Measurements from ENCODE around the gene HTRA3.

The HTRA3 gene

DNA sequence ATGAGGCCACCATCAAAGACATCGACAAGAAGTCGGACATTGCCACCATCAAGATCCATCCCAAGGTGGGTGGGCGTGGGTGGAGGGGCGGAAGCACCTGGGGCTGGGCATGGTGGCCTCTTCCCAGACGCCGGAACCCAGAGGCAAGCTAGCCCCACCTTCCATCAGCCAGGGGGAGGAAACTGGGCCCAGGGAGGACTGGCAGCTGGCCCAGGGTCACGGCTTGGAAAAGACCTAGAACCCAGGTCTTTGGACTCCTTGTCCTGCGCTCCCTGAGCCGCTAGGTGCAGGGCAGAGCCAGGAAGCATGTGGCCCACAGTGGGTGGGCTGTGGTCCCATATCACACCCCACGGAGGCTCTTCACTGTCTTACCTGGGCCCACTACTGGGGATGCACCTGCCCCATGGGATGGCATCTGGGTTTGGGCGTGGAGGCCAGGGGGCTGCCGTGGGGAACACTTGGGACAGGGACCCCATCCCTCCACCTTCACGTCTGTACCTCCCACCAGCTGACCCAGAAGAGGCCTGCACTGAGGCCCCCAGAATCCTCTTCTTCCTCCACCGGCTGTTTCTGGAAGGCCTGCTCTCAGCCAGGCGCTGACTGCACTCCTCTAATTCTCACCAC is 17.3 kb downstream of the HTRA3 start:
- DNase-seq (ENCODE audit: extremely low read depth, insufficient read length), result no peak
- Histone ChIP-seq H3K36me3 (ENCODE audit: control insufficient read depth, insufficient read depth, low read length) (no peaks in the 10 kb centered on the region), H3K4me3 (replicated peaks; ENCODE audit: low read depth, low read length) (no peak overlapping the region), H3K27me3 (replicated peaks; ENCODE audit: control insufficient read depth, insufficient read depth, low read length) (peaks cover 3% of the 10 kb centered on the region; the same call in 1 of the 2 replicates)
- TF ChIP-seq, protein P1, sequence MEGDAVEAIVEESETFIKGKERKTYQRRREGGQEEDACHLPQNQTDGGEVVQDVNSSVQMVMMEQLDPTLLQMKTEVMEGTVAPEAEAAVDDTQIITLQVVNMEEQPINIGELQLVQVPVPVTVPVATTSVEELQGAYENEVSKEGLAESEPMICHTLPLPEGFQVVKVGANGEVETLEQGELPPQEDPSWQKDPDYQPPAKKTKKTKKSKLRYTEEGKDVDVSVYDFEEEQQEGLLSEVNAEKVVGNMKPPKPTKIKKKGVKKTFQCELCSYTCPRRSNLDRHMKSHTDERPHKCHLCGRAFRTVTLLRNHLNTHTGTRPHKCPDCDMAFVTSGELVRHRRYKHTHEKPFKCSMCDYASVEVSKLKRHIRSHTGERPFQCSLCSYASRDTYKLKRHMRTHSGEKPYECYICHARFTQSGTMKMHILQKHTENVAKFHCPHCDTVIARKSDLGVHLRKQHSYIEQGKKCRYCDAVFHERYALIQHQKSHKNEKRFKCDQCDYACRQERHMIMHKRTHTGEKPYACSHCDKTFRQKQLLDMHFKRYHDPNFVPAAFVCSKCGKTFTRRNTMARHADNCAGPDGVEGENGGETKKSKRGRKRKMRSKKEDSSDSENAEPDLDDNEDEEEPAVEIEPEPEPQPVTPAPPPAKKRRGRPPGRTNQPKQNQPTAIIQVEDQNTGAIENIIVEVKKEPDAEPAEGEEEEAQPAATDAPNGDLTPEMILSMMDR (IDR thresholded peaks at IDR 0.05; ENCODE audit: insufficient read depth, low read length, poor library complexity, severe bottlenecking), result no peak

DNA sequence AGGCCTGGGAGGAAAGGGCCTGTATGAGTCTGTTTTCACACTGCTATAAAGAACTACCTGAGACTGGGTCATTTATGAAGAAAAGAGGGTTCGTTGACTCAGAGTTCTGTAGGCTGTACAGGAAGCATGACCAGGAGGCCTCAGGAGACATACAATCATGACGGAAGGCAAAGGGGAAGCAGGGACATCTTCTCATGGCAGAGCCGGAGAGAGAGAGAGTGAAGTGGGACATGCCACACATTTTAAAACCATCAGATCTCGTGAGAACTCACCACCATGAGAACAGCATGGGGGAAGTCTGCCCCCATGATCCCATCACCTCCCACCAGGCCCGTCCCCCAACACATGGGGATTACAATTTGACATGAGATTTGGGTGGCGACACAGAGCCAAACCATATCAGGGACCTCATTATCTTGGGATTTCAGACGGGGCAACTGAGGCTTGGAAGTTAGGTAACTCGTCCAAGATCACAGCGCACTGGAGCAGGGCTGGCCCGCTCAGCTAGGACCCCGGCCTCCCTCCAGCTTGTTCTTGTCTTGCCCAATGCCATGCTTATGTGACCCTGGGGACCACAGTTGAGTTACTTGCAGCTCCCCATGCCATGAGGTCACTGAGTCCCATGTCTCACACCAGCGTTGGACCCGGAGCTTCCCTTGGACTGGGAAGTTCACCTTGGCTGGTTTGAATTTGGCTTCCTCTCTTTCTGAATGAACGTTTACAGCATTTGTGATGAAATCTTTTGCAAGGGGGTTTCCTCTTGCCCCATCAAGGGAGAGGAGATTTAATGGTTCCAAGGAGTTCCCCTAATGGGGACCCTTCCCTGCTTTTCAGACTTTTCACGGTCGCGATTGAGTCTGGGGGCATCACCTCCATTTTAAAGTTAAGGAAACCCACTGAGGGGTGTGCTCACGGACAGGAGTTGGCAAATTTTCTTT is 18.1 kb downstream of the HTRA3 start:
- Histone ChIP-seq H3K27me3 (replicated peaks; ENCODE audit: control insufficient read depth, insufficient read depth, low read length) (peaks cover 3% of the 10 kb centered on the region; the same call in 1 of the 2 replicates), H3K36me3 (ENCODE audit: control insufficient read depth, insufficient read depth, low read length) (no peaks in the 10 kb centered on the region), H3K4me3 (replicated peaks; ENCODE audit: low read depth, low read length) (no peak overlapping the region)
- DNase-seq (ENCODE audit: extremely low read depth, insufficient read length), result no peak
- TF ChIP-seq, protein P1 (IDR thresholded peaks at IDR 0.05; ENCODE audit: insufficient read depth, low read length, poor library complexity, severe bottlenecking), result no peak

- DNase-seq (ENCODE audit: extremely low read depth, insufficient read length), result no peak
- TF ChIP-seq, protein P1 (IDR thresholded peaks at IDR 0.05; ENCODE audit: insufficient read depth, low read length, poor library complexity, severe bottlenecking), result no peak
- H3K4me3 ChIP-seq (replicated peaks; ENCODE audit: low read depth, low read length), result no peak overlapping the region
- H3K27me3 ChIP-seq (replicated peaks; ENCODE audit: control insufficient read depth, insufficient read depth, low read length), result peaks cover 3% of the 10 kb centered on the region; the same call in 1 of the 2 replicates
- H3K36me3 ChIP-seq (ENCODE audit: control insufficient read depth, insufficient read depth, low read length), result no peaks in the 10 kb centered on the region
Observed at GRCh38 chr4:8289151-8289750, 19.7 kb downstream of the HTRA3 start.

DNA sequence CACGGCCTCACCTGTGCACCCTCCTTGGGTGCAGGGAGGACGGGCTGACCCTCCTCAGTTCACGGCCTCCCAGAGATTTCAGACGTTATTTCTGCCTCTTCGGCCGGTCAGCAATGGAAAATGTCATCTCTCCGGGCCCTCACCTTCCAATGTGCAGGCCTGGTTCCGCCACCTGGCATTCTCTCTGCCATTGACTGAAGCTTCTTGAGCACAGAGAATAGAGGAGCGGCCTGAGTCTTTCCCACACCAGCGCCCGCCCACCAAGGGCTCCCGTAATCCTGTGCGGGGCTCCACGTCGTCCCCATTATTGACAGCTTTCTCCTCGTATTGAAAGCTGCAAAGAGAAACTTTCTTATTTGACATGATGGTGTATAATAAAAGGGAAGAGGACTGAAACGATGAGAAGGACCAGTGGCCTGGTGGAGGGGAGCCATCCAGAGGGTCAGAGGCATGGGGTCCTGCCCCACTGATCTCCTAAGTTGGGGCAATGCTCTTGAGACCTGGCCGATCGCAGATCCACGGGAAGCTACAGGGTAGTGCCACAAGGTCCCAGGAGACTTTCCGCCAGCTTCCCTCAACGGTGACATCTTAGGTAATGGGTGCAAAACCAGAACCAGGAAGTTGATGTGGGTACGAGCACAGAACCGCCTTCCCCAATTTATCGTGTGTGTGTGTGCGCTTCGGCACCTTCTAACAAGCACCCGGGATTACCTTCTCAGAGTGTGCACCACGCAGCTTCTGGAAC is 20.6 kb downstream of the HTRA3 start:
- Histone ChIP-seq H3K36me3 (ENCODE audit: control insufficient read depth, insufficient read depth, low read length) (no peaks in the 10 kb centered on the region), H3K27me3 (replicated peaks; ENCODE audit: control insufficient read depth, insufficient read depth, low read length) (peaks cover 3% of the 10 kb centered on the region; the same call in 1 of the 2 replicates), H3K4me3 (replicated peaks; ENCODE audit: low read depth, low read length) (no peak overlapping the region)
- TF ChIP-seq, protein P1 (IDR thresholded peaks at IDR 0.05; ENCODE audit: insufficient read depth, low read length, poor library complexity, severe bottlenecking), result no peak
- DNase-seq (ENCODE audit: extremely low read depth, insufficient read length), result no peak

DNA sequence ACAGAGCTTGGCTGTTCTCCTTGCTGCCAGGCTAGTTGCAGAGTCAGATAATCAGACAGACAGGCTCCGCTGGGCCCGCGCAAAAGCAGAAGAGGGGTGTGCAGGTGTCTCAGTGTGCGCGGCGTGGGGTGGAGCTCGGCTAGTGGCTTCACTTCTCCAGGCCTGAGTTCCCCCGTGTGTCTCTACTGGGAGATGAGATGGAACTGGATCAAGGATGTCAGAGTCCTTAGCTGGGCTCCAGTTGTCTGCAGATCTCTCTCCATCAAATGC is 21.1 kb downstream of the HTRA3 start:
- H3K27me3 ChIP-seq (replicated peaks; ENCODE audit: control insufficient read depth, insufficient read depth, low read length), result peaks cover 1% of the 10 kb centered on the region; the same call in 1 of the 2 replicates
- TF ChIP-seq, protein P1 (IDR thresholded peaks at IDR 0.05; ENCODE audit: insufficient read depth, low read length, poor library complexity, severe bottlenecking), result no peak
- no peak for DNase-seq (ENCODE audit: extremely low read depth, insufficient read length)
- H3K4me3 ChIP-seq (replicated peaks; ENCODE audit: low read depth, low read length), result no peak overlapping the region
- H3K36me3 ChIP-seq (ENCODE audit: control insufficient read depth, insufficient read depth, low read length), result no peaks in the 10 kb centered on the region
